ENCODE results near the gene ABCC5. TPM values are rescaled to one million over a fixed set of nuclear protein-coding genes. Genes with fewer than 3 reads are reported as not detected.
"Not testable (repeated sequence)": the region's sequence is repeated elsewhere in the genome, so short reads cannot be mapped to it uniquely, and the experiment has no call there.

The ABCC5 gene
- total RNA-seq, 2 donors from 2014 or later: 9.1 to 22.4 TPM

- ATAC-seq (no peak), DNase-seq (ENCODE audit: low spot score in 2 of 2) (no peak)
- H3K27ac Mint-ChIP-seq: no peak overlapping the region
- no peaks in the 10 kb centered on the region for H3K9me3 Mint-ChIP-seq
- no peaks in the 10 kb centered on the region for H3K36me3 Mint-ChIP-seq
Observed at GRCh38 chr3:183895774-183896173, 121.9 kb downstream of the ABCC5 start.

- peak; percentile 67 to 70 for ATAC-seq
- peak in 1 of 2 donors; percentile 11 for DNase-seq (ENCODE audit: low spot score in 2 of 2)
- no peaks in the 10 kb centered on the region for H3K9me3 Mint-ChIP-seq
- H3K36me3 Mint-ChIP-seq: no peaks in the 10 kb centered on the region
- H3K27ac Mint-ChIP-seq: no peak overlapping the region
Observed at GRCh38 chr3:183895296-183895695, 122.4 kb downstream of the ABCC5 start.

DNA sequence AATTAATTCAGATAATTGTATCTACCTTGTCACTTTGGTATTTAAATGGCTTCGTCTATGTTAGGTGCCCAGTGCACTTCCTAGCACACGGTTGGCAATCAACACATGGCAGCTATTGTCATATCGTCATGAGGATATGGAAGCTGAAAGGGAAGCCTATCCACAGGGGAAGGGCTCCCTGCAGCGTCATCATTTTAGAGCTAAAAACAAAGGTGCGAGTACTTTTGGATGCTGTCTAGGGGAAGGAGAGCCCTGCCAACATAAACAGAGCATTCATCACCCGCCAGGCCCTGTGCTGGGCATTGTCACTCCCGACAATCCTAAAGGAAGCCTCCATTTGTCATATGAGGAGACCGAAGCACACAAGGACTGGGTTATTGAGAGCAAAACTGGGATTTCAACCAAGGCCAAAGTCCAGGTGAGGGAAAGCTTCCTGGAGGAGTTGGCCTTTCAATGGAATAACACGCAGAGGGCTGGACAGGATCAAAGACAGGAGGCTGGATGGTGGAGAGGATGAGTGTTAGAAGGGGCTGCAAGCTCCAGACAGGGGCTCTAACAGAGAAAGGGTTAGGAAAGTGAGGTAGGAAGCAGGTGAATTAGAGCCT is 125.0 kb downstream of the ABCC5 start:
- no peak overlapping the region for H3K27ac Mint-ChIP-seq
- no peaks in the 10 kb centered on the region for H3K9me3 Mint-ChIP-seq
- DNase-seq (ENCODE audit: low spot score in 2 of 2): no peak
- H3K36me3 Mint-ChIP-seq: no peaks in the 10 kb centered on the region
- no peak for ATAC-seq

- Mint-ChIP-seq H3K27ac (no peak overlapping the region), H3K36me3 (peaks cover 10 to 15% of the 10 kb centered on the region in 2 donors), H3K9me3 (no peaks in the 10 kb centered on the region)
- no peak for ATAC-seq
- DNase-seq (ENCODE audit: low spot score in 2 of 2): no peak
Observed at GRCh38 chr3:183885766-183886165, 131.9 kb downstream of the ABCC5 start.

DNA sequence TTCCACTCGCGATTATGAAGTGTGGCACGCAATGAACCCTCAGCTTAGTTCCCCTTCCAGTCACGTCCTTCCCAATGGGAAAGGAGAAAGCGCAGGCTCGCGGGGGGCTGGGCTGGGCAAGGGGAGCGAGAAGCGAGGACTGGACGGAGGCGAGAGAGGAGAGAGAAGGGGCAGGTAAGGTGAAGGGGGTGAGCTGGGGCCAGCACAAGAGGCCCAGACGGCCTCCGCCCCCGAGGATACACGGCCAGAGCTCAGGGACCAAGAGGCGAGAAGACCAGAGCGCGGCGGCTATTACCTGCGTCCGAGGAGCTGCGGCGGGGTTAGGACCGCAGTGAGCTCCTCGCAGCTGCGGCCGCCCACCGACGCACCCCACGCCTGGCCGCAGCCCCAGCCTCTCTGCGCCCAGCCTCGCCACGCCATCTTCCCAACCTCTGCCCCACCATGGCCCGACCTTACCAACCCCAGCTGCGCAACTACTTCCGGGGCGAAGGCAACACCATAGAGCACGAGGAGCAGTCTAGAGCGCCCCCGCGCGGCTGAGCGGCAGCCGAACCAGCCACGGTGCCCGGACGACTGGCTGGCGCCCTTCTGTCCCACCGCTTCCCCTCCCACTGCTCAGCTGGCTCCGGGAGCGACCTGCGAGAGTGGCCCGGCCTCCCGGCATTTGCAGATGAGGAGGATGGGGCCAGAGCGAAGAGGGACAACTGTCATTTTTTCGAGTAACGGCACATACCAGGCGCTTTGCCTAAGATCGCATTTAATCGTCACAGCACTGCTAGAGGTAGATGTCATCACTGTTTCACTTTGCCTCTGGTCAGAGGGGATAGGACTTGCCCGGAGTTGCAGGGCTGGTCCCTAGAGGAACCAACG is 133.0 kb downstream of the ABCC5 start, which contains the start of gene PARL:
TSS of gene PARL (minus strand) at position 454 of the 870 bp plus-strand sequence. CDS start at position 420, 34 bp downstream.
- no peaks in the 10 kb centered on the region for H3K9me3 Mint-ChIP-seq
- DNase-seq (ENCODE audit: low spot score in 2 of 2): peak; percentile 95 to 99
- peaks cover 10 to 15% of the 10 kb centered on the region in 2 donors for H3K36me3 Mint-ChIP-seq
- H3K27ac Mint-ChIP-seq: peak within 1 kb of the TSS; percentile 94 to 97
- ATAC-seq: peak; percentile 98 to 100

DNA sequence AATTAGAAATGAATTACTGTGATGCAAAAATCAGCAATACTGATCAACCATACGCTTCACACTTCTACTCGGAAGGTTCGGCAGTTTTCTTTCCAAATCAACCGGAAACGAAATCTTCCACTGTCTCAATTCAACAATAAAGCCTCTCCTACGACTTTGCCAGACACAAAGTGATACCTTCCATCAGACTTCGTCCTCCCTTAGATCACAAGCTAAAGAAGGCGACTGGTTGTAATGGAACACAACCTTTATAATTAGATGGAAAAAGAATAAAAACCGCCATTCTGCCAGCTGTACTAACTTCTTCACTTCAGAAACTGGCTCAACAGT is 133.6 kb downstream of the ABCC5 start:
- DNase-seq (ENCODE audit: low spot score in 2 of 2): no peak
- Mint-ChIP-seq H3K36me3 (peaks cover 10 to 15% of the 10 kb centered on the region in 2 donors), H3K9me3 (no peaks in the 10 kb centered on the region), H3K27ac (peak overlapping the region; percentile 94 to 97)
- peak in 1 of 2 donors; percentile 0 for ATAC-seq

DNA sequence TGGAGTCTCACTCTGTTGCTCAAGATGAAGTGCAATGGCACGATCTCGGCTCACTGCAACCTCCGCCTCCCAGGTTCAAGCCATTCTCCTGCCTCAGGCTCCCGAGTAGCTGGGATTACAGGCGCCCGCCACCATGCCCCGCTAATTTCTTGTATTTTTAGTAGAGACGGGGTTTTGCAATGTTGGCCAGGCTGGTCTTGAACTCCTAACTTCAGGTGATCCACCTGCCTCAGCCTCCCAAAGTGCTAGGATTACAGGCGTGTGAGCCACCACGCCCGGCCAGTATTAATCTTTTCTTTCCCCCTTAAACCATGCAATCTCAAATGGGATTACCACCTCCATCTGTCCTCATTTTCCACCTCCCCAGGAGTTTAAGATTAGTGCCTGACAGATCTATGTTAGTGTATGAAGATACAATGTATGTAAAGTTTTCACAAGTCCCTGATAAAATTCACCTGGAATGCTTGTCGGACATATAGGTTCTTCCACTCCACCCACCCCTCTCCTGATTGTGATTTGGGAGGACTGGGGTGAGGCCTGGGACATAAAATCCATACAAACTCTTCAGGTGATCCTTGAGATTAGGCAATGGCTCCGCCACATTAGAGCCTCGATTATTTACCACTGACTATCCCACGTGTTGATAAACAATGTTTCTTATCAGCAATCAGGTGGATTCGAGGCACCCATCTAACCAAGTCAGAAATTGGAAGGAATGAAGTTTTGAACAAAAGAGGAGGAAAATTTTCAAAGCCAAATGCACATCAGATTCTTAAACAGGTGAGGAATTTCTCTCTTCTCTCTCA is 134.2 kb downstream of the ABCC5 start:
- peak overlapping the region; percentile 94 to 97 for H3K27ac Mint-ChIP-seq
- no peaks in the 10 kb centered on the region for H3K9me3 Mint-ChIP-seq
- DNase-seq (ENCODE audit: low spot score in 2 of 2): no peak
- H3K36me3 Mint-ChIP-seq: peaks cover 10 to 15% of the 10 kb centered on the region in 2 donors
- ATAC-seq: no peak

DNA sequence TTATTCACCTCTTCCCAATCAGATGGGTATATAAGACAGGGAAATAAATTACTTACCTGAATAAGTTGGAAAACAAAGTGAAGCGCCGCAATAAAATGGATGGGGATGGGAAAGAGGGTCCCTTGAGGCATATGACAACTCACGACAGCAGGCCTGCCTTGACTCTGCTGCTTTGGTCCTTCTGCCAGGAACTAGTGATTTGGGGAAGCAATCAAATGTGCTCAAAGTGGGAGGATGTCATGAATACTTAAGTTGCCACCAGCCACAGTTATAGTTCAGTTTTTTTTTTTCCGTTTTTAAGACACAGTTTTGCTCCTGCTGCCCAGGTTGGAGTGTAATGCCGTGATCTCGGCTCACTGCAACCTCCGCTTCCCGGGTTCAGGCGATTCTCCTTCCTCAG is 137.6 kb downstream of the ABCC5 start:
- Mint-ChIP-seq H3K27ac (peak overlapping the region in 1 of 2 donors; percentile 46), H3K36me3 (peaks cover 10 to 28% of the 10 kb centered on the region in 2 donors), H3K9me3 (no peaks in the 10 kb centered on the region)
- DNase-seq (ENCODE audit: low spot score in 2 of 2) (no peak), ATAC-seq (no peak)

DNA sequence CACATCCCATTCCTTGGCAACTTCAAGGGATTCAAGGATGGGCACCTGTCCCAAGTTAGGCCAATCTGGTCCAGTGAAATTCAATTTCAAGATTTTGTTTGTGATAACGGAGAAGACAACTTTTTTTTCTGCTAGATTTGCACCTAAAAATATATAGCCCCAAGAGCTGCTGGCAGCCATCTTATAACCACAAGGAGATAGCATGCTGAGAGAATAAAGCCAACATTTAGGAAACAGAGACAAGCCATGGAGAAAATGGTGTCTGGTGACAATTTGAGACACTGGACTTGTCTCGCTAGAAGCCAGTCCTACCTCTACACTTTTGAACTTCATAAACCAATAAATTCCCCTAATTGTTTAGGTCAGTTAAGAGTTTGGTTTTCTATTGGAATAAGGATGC is 138.4 kb downstream of the ABCC5 start:
- Mint-ChIP-seq H3K27ac (no peak overlapping the region), H3K9me3 (no peaks in the 10 kb centered on the region), H3K36me3 (peaks cover 9 to 24% of the 10 kb centered on the region in 2 donors)
- ATAC-seq: no peak
- DNase-seq (ENCODE audit: low spot score in 2 of 2): no peak

DNA sequence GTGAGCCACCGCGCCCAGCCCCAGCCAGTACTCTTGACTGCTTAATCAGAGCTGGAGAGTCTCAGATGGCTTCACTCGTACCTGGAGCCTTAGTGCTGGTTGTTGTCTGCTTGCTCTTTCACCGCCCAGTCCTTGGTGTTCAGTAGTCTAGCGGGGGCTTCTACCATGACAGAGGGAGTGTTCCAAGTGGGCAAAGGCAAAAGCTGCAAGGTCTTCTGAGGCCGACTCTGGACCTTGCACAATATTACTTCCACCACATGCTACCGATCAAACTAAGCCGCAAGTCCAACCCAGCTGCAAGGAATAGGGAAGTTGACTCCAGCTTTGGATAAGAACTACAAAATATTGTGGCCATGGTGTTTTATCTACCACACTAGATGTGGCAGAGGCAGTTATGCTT is 139.6 kb downstream of the ABCC5 start:
- Mint-ChIP-seq H3K9me3 (no peaks in the 10 kb centered on the region), H3K36me3 (peaks cover 0 to 13% of the 10 kb centered on the region in 2 donors), H3K27ac (no peak overlapping the region)
- no peak for DNase-seq (ENCODE audit: low spot score in 2 of 2)
- ATAC-seq: no peak

GRCh38 chr3:183877227-183877626 is 140.5 kb downstream of the ABCC5 start:
- Mint-ChIP-seq H3K27ac (peak overlapping the region in 1 of 2 donors; percentile 85), H3K36me3 (peaks cover 0 to 13% of the 10 kb centered on the region in 2 donors)
- not testable (repeated sequence) for DNase-seq (ENCODE audit: low spot score in 2 of 2); H3K9me3 Mint-ChIP-seq; ATAC-seq

- H3K27ac Mint-ChIP-seq: no peak overlapping the region
- DNase-seq (ENCODE audit: low spot score in 2 of 2) (no peak), ATAC-seq (no peak)
- H3K9me3 Mint-ChIP-seq: no peaks in the 10 kb centered on the region
- peaks cover 0 to 13% of the 10 kb centered on the region in 2 donors for H3K36me3 Mint-ChIP-seq
Observed at GRCh38 chr3:183875411-183875810, 142.3 kb downstream of the ABCC5 start.

GRCh38 chr3:183873914-183874313 is 143.8 kb downstream of the ABCC5 start:
- H3K9me3 Mint-ChIP-seq: no peaks in the 10 kb centered on the region
- peaks cover 0 to 13% of the 10 kb centered on the region in 2 donors for H3K36me3 Mint-ChIP-seq

DNA sequence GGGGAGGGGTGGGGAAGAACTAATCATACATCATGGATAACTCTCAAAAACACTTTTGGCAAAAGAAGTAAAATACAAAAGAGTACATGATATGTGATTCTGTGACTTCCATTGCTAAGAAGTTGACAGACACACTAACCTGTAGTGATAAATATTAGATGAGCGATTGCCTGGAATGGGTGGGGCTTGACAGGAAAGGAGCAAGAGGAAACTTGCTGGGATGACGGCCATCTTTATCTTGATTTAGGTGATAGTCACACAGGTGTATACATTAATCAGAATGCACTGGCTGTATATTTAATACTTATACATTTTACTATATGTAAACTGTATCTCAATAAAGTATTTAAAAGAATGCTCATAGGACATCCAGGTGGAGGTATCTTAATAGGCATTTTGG is 146.1 kb downstream of the ABCC5 start:
- Mint-ChIP-seq H3K36me3 (peaks cover 0 to 2% of the 10 kb centered on the region in 2 donors), H3K27ac (peak overlapping the region in 1 of 2 donors; percentile 73), H3K9me3 (no peaks in the 10 kb centered on the region)
- ATAC-seq: no peak
- DNase-seq (ENCODE audit: low spot score in 2 of 2): no peak

More at GRCh38 chr3:183873914-183874313, 143.8 kb downstream of the ABCC5 start:
- ATAC-seq: no peak
- H3K27ac Mint-ChIP-seq: no peak overlapping the region
- no peak for DNase-seq (ENCODE audit: low spot score in 2 of 2)

DNA sequence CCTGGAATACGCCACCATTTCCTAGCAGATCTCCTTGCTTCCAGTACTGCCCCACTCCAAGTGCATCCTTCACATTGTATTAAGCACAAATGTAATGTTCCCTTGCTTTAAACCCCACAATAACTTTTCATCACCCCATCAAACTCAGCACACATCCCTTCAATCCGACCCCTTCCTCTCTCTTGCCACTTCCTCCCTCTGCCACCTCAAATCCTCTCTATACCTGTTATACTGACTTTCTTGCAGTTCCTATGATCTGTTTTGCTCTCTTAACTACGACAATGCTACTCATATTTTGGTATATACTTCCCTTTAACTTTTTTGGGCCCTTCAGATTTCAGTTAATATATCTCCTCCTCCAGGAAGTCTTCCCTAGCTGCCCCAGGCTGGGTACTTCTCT is 147.1 kb downstream of the ABCC5 start:
- ATAC-seq (no peak), DNase-seq (ENCODE audit: low spot score in 2 of 2) (no peak)
- Mint-ChIP-seq H3K36me3 (no peaks in the 10 kb centered on the region), H3K27ac (peak overlapping the region; percentile 30 to 73), H3K9me3 (no peaks in the 10 kb centered on the region)

All from activated naive CD4-positive, alpha-beta T cell treated with anti-CD3 and anti-CD28 coated beads, Interleukin-2, amount 50 U/mL, for 72 hours (primary cell).